HepG2 (cell line): ENCODE data around the gene RAB35. TPM values are rescaled to one million over a fixed set of nuclear protein-coding genes. Genes with fewer than 3 reads are reported as not detected.

Experiments
- ASH2L ChIP-seq: fragments of 300-600, 200-600 bp; sonication (generic); IDR thresholded peaks from 2 replicates; pipeline ENCODE4 v1.7.0; 2017; ENCODE audit warnings: low read depth, mild to moderate bottlenecking, moderate library complexity, mixed read lengths, low read length; ENCODE audit not compliant: insufficient read length
- ELF1 ChIP-seq: sonication (generic); formaldehyde crosslinking; IDR thresholded peaks from 2 replicates; pipeline ENCODE4 v1.4.0; 2020; ENCODE audit warnings: missing genetic modification reagents
- GABPB1 ChIP-seq: IDR thresholded peaks from 2 replicates; pipeline ENCODE4 v1.6.1; 2016; ENCODE audit warnings: mild to moderate bottlenecking, missing genetic modification reagents, moderate library complexity, missing compliant biosample characterization
- GTF3A ChIP-seq: sonication (generic); formaldehyde crosslinking; conservative IDR thresholded peaks from 2 replicates; pipeline ENCODE4 v1.4.0; 2020; ENCODE audit warnings: mild to moderate bottlenecking, missing genetic modification reagents
- KLF16 ChIP-seq, 2 experiments: sonication (generic) in 1 of 2; formaldehyde crosslinking in 1 of 2; IDR thresholded peaks; 2 replicates each; pipeline versions ENCODE4 v1.6.1 to v1.8.0; 2016 to 2023; ENCODE audit warnings: missing genetic modification reagents in 2 of 2, missing compliant biosample characterization in 1 of 2
- MIER2 ChIP-seq: IDR thresholded peaks from 2 replicates; pipeline ENCODE4 v1.6.1; 2016; ENCODE audit warnings: missing biosample characterization, missing genetic modification reagents
- NFAT5 ChIP-seq: sonication (generic); formaldehyde crosslinking; IDR thresholded peaks from 2 replicates; pipeline ENCODE4 v1.4.0; 2020; ENCODE audit warnings: missing genetic modification reagents
- NR2C2 ChIP-seq: sonication (generic); formaldehyde crosslinking; IDR thresholded peaks from 2 replicates; pipeline ENCODE4 v1.4.0; 2020; ENCODE audit warnings: missing genetic modification reagents, mild to moderate bottlenecking, moderate library complexity, borderline replicate concordance
- SAFB2 ChIP-seq: sonication (generic); formaldehyde crosslinking; IDR thresholded peaks from 2 replicates; pipeline ENCODE4 v1.5.1; 2020; ENCODE audit warnings: missing genetic modification reagents, low read depth, mild to moderate bottlenecking, borderline replicate concordance
- ZBTB2 ChIP-seq: sonication (generic); formaldehyde crosslinking; IDR thresholded peaks from 2 replicates; pipeline ENCODE4 v1.8.0; 2022; ENCODE audit warnings: low read depth, missing genetic modification reagents
- ZNF605 ChIP-seq: sonication (generic); formaldehyde crosslinking; IDR thresholded peaks from 2 replicates; pipeline ENCODE4 v1.8.0; 2022; ENCODE audit warnings: mild to moderate bottlenecking, missing genetic modification reagents
- polyA plus RNA-seq, 8 experiments: library from polyadenylated mRNA; depleted of rRNA in 3 of 8; stranded (reverse) in 7 of 8; unstranded in 1 of 8; fragments of >200 nt; fragmentation: Illumina TruSeq in 4 of 8; extraction: Trizol in 4 of 8; gene quantifications; 2 replicates each; pipeline versions ENCODE4 v1.2.1 to v1.2.3, GENCODE V29; 2011 to 2016; ENCODE audit warnings: low read depth in 4 of 8, missing spikeins in 1 of 8, mixed read lengths in 1 of 8; ENCODE audit not compliant: insufficient read depth in 1 of 8
- total RNA-seq, 5 experiments: library from RNA; depleted of rRNA; stranded (reverse); fragments of >200 nt; fragmentation: Illumina TruSeq; extraction: Trizol; gene quantifications; 2 replicates each; pipeline ENCODE4 v1.2.3, GENCODE V29; 2016; ENCODE audit warnings: low read depth in 1 of 5
- TF ChIP-seq, protein P1 (sequence below): sonication (generic); formaldehyde crosslinking; IDR thresholded peaks from 2 replicates; pipeline ENCODE4 v1.5.1; 2020; ENCODE audit warnings: mild to moderate bottlenecking, missing genetic modification reagents

The RAB35 gene
- total and polyA plus RNA-seq, 2 of the 13 experiments (the other 11 are each of a cell fraction or from before 2014, with no cell fraction given) = 25.2 to 29.1 TPM

GRCh38 chr12:120086801-120087621 is 29.5 kb downstream of the RAB35 start (continued):
- no peak for TF ChIP-seq NFAT5 (CRISPR knock-in tag)
- peak; percentile 60; the same call in 1 of the 2 replicates for TF ChIP-seq ZNF605 (CRISPR knock-in tag)
- peak; percentile 89 for TF ChIP-seq GABPB1 (CRISPR knock-in tag)
- peak; percentile 74 for TF ChIP-seq ASH2L
- TF ChIP-seq MIER2 (CRISPR knock-in tag) = peak; percentile 90
- peak; percentile 33; the same call in 1 of the 2 replicates for TF ChIP-seq NR2C2 (CRISPR knock-in tag)
- no peak; the same call in 1 of the 2 replicates for TF ChIP-seq SAFB2 (CRISPR knock-in tag)
- peak; percentile 51; the same call in 1 of the 2 replicates for TF ChIP-seq ZBTB2 (CRISPR knock-in tag)
- TF ChIP-seq, protein P1, sequence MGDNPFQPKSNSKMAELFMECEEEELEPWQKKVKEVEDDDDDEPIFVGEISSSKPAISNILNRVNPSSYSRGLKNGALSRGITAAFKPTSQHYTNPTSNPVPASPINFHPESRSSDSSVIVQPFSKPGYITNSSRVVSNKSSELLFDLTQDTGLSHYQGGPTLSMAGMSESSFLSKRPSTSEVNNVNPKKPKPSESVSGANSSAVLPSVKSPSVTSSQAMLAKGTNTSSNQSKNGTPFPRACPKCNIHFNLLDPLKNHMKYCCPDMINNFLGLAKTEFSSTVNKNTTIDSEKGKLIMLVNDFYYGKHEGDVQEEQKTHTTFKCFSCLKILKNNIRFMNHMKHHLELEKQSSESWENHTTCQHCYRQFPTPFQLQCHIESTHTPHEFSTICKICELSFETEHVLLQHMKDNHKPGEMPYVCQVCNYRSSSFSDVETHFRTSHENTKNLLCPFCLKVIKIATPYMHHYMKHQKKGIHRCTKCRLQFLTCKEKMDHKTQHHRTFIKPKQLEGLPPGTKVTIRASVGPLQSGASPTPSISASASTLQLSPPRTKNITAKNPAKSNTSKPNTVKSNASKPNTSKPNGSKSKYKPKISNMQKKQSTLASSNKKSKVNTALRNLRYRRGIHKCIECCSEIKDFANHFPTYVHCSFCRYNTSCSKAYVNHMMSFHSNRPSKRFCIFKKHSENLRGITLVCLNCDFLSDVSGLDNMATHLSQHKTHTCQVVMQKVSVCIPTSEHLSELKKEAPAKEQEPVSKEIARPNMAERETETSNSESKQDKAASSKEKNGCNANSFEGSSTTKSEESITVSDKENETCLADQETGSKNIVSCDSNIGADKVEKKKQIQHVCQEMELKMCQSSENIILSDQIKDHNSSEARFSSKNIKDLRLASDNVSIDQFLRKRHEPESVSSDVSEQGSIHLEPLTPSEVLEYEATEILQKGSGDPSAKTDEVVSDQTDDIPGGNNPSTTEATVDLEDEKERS (CRISPR knock-in tag) = peak; percentile 22; the same call in 1 of the 2 replicates
- peak; percentile 87 for TF ChIP-seq ELF1 (CRISPR knock-in tag)
- no peak for TF ChIP-seq GTF3A (CRISPR knock-in tag)
- TF ChIP-seq KLF16 (CRISPR knock-in tag; IDR thresholded peaks at IDR 0.05) = peak in 1 of 2 experiments; percentile 80; a peak in 2 of 4 replicates
